Thoracic aorta (tissue), 2 donors: Measurements from ENCODE around the gene PTPRG. TPM values are rescaled to one million over a fixed set of nuclear protein-coding genes. Genes with fewer than 3 reads are reported as not detected.

Experiments used
- ATAC-seq: fragments of 150-250 bp; one replicate; pipeline ENCODE4 v1.8.0; 2017; ENCODE audit warnings: low read depth; ENCODE audit not compliant: insufficient number of reproducible peaks, low FRiP score
- DNase-seq: peaks from one replicate; pipeline ENCODE4 v3.0.0-alpha.2; 2020; ENCODE audit warnings: low spot score
- H3K27ac ChIP-seq, 2 donors: fragments of 200-600 bp; sonication (generic); 1 replicate in 1 of 2; 2 replicates in 1 of 2; pipeline ENCODE4 v1.5.1; 2016; ENCODE audit warnings: mild to moderate bottlenecking in 2 of 2, moderate library complexity in 2 of 2
- H3K27me3 ChIP-seq: fragments of 200-600 bp; sonication (generic); replicated peaks from 2 replicates; pipeline ENCODE4 v1.6.0; 2016; ENCODE audit warnings: mild to moderate bottlenecking; ENCODE audit not compliant: insufficient read depth
- H3K36me3 ChIP-seq: fragments of 200-600 bp; sonication (generic); one replicate; pipeline ENCODE4 v1.5.1; 2016
- H3K4me1 ChIP-seq, 2 donors: fragments of 200-600 bp; sonication (generic); 1 replicate in 1 of 2; 2 replicates in 1 of 2; pipeline versions ENCODE4 v1.5.1 to v1.6.0; 2016; ENCODE audit warnings: low read depth in 2 of 2, mild to moderate bottlenecking in 1 of 2; ENCODE audit not compliant: control insufficient read depth in 1 of 2
- H3K4me3 ChIP-seq: fragments of 200-600 bp; sonication (generic); 2 replicates; pipeline ENCODE4 v1.5.1; 2016; ENCODE audit warnings: mild to moderate bottlenecking
- H3K9me3 ChIP-seq: fragments of 200-600 bp; sonication (generic); 2 replicates; pipeline ENCODE4 v1.5.1; 2016
- total RNA-seq, 2 donors: library from RNA; depleted of rRNA; stranded (reverse); fragments of >200 nt; gene quantifications; one replicate each; pipeline versions ENCODE4 v1.1.0 to v1.2.3, GENCODE V29; 2016
- TF ChIP-seq, protein P1 (sequence below): fragments of 200-600 bp; sonication (generic); IDR thresholded peaks from one replicate; pipeline ENCODE4 v1.5.1; 2019; ENCODE audit warnings: antibody characterized with exemption

Gene PTPRG
- total RNA-seq, 2 donors from 2014 or later = 154 to 208 TPM

DNA sequence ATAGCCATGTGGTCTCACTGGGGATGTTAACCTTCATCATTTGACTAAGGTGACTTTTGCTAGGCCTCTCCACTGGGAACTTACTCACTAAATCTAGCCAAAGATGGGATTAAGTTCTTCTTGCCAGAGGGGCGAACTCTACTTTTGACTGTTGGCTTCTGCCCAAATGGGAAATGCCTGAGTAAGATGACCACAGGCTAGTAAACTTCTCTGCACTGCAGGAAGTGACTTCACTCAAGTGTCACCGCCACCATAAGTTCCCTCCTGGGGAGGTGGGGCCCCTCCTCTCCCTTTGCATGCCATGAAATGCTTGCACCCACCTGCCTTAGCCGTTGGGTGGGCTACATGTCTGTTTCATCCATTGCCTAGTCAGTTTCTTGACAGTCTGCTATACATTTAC lies 423.6 kb downstream of the PTPRG start:
- Histone ChIP-seq H3K36me3 (no peaks in the 10 kb centered on the region), H3K27me3 (no peaks in the 10 kb centered on the region), H3K27ac (no peak overlapping the region), H3K4me1 (peaks cover 2 to 7% of the 10 kb centered on the region in 2 donors), H3K4me3 (no peak overlapping the region), H3K9me3 (no peaks in the 10 kb centered on the region)
- ATAC-seq (no peak), DNase-seq (no peak)
- TF ChIP-seq, protein P1, sequence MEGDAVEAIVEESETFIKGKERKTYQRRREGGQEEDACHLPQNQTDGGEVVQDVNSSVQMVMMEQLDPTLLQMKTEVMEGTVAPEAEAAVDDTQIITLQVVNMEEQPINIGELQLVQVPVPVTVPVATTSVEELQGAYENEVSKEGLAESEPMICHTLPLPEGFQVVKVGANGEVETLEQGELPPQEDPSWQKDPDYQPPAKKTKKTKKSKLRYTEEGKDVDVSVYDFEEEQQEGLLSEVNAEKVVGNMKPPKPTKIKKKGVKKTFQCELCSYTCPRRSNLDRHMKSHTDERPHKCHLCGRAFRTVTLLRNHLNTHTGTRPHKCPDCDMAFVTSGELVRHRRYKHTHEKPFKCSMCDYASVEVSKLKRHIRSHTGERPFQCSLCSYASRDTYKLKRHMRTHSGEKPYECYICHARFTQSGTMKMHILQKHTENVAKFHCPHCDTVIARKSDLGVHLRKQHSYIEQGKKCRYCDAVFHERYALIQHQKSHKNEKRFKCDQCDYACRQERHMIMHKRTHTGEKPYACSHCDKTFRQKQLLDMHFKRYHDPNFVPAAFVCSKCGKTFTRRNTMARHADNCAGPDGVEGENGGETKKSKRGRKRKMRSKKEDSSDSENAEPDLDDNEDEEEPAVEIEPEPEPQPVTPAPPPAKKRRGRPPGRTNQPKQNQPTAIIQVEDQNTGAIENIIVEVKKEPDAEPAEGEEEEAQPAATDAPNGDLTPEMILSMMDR = no peak

DNA sequence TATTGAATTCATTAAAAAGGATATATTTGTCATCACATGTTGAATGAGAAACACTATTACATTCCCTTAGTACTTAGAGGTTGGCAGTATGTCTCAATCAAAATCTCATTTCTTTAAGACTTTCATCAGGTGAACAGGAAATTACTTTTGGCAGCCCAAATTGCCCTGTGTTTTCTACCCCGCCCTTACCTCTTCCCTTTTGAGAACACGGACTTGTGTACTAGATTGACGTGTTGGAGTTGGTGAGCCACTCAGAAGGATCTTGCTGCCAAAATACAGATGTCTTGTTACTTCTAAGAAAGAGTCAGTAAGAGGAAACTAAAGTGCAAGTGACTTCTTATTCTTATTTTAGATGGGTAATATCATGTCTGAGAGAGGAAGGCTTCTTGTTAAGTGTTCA lies 425.1 kb downstream of the PTPRG start:
- DNase-seq = no peak
- Histone ChIP-seq H3K36me3 (no peaks in the 10 kb centered on the region), H3K27me3 (no peaks in the 10 kb centered on the region), H3K9me3 (no peaks in the 10 kb centered on the region), H3K4me1 (no peaks in the 10 kb centered on the region), H3K4me3 (no peak overlapping the region), H3K27ac (no peak overlapping the region)
- TF ChIP-seq, protein P1 = no peak
- no peak for ATAC-seq

DNA sequence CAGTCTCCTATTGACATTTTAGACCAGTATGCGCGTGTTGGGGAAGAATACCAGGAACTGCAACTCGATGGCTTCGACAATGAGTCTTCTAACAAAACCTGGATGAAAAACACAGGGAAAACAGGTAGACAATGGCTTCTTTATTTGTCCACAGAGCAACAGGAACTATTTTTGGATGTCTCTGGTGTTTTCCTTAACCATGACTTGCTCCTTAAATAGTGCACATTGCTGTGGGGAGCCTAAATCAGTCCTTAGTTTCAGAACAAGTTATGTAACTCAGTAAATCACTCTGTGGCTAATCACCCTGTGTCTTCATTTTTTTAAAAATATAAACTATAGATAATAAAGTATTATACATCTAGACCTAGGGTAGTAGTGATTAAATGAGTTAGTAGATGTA lies 428.3 kb downstream of the PTPRG start:
- Histone ChIP-seq H3K36me3 (no peaks in the 10 kb centered on the region), H3K27me3 (no peaks in the 10 kb centered on the region), H3K9me3 (no peaks in the 10 kb centered on the region), H3K4me1 (no peaks in the 10 kb centered on the region), H3K27ac (no peak overlapping the region), H3K4me3 (no peak overlapping the region)
- TF ChIP-seq, protein P1 = no peak
- no peak for DNase-seq
- ATAC-seq = no peak

DNA sequence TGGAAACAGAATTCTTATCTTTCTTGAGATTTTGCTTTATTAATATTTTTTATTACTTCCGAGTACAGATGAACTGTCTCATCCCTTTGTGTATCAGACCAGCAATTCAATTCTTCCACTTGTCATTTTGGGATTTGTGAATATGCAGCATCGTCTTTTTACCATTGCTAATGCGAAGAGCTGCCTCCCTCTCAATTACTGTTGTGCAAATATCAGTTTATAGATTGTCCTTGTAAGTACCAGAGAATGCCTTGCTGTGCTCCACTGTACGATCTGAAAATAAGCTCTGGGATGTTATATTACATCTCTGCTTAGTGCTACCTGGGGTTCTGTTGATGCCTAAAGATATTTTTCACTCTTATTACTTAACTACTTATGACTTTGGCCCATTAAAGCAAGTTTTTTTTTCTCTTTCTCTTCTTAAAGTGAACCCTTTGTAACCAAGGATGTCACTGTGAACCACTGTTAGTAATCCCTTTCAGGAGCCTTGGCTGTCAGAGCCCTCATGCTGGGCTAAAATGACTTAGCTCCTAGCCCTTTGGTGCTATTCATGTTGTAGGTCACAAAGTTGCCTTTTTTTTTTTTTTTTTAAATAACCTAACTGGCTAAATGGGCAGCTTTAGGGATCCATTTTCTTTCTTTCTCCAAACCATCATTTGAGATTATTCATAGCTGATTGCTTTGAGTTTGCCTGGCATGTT lies 429.1 kb downstream of the PTPRG start:
- H3K9me3 ChIP-seq = no peaks in the 10 kb centered on the region
- no peak overlapping the region for H3K4me3 ChIP-seq
- DNase-seq (no peak), ATAC-seq (no peak)
- no peaks in the 10 kb centered on the region for H3K27me3 ChIP-seq
- no peak overlapping the region for H3K27ac ChIP-seq
- H3K4me1 ChIP-seq = no peaks in the 10 kb centered on the region
- no peaks in the 10 kb centered on the region for H3K36me3 ChIP-seq
- TF ChIP-seq, protein P1 = no peak

DNA sequence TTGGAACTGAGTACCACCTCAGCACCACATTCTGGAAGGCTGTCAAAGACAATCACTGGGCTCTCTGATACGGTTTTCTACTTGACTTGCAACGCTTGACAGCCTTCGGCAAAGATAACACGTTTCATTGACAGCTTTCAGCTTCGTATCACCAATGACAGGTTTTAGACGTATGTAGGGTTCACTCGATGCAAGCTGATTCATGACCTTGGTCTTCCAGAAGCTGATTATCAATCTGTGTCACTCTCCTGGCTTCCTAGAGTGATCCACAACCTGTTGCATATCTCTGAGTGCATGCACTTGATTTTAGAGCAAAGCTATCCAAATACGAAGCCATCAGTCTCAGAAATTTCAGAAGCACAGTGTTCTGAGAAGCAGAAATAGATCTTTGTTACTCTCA lies 430.3 kb downstream of the PTPRG start:
- Histone ChIP-seq H3K4me3 (no peak overlapping the region), H3K27ac (no peak overlapping the region), H3K27me3 (no peaks in the 10 kb centered on the region), H3K4me1 (no peaks in the 10 kb centered on the region), H3K36me3 (no peaks in the 10 kb centered on the region), H3K9me3 (no peaks in the 10 kb centered on the region)
- TF ChIP-seq, protein P1 = no peak
- ATAC-seq (no peak), DNase-seq (no peak)
